GM10248 (cell line): ENCODE data around the gene MCF2L.
"Not testable (repeated sequence)": the region's sequence is repeated elsewhere in the genome, so short reads cannot be mapped to it uniquely, and the experiment has no call there.

Source experiments
- CTCF ChIA-PET: fragments of 300-600 bp; sonication (Branson Sonifier 250); formaldehyde crosslinking; extraction: SDS; loops from one replicate; lab custom pipeline; 2021; ENCODE audit warnings: antibody characterized with exemption; lab: Yijun Ruan, JAX
- POLR2A ChIA-PET: fragments of 350-650 bp; sonication (Branson Sonifier 250); formaldehyde crosslinking; extraction: SDS; loops from one replicate; lab custom pipeline; 2020; ENCODE audit warnings: antibody characterized with exemption; lab: Yijun Ruan, JAX
- DNase-seq: peaks from one replicate; pipeline ENCODE4 v3.0.0; 2012; ENCODE audit errors: extremely low spot score
- CTCF ChIP-seq: IDR thresholded peaks from 2 replicates; pipeline ENCODE4 v1.5.1; 2012; ENCODE audit warnings: mild to moderate bottlenecking, low read depth; ENCODE audit errors: extremely low read depth, missing control alignments, control extremely low read depth

MCF2L gene

GRCh38 chr13:113099142-113099541 is 130.1 kb downstream of the MCF2L start:
- POLR2A ChIA-PET: no interaction called here
- DNase-seq: no peak
- CTCF ChIA-PET: no interaction called here
- TF ChIP-seq CTCF: no peak

- CTCF ChIA-PET, DNase-seq, POLR2A ChIA-PET: not testable (repeated sequence)
Measured at GRCh38 chr13:113102302-113102701, 133.3 kb downstream of the MCF2L start.

GRCh38 chr13:113102727-113103126 is 133.7 kb downstream of the MCF2L start:
- POLR2A ChIA-PET: no interaction called here
- CTCF ChIA-PET: no interaction called here
- no peak for TF ChIP-seq CTCF
- no peak for DNase-seq

GRCh38 chr13:113103646-113104045 is 134.6 kb downstream of the MCF2L start:
- POLR2A ChIA-PET: no interaction called here
- CTCF ChIA-PET: no interaction called here
- no peak for DNase-seq
- TF ChIP-seq CTCF: no peak

GRCh38 chr13:113105032-113105920 is 136.3 kb downstream of the MCF2L start, which contains the start of gene F7:
Gene F7, plus strand, starts transcription at chr13:113105791. Its CDS starts 51 bp downstream, at chr13:113105842.
- DNase-seq: no peak
- POLR2A ChIA-PET: no interaction called here
- TF ChIP-seq CTCF: no peak
- CTCF ChIA-PET: no interaction called here

GRCh38 chr13:113105921-113106452 is 137.0 kb downstream of the MCF2L start:
- POLR2A ChIA-PET: no interaction called here
- TF ChIP-seq CTCF: no peak
- CTCF ChIA-PET: no interaction called here
- DNase-seq: no peak

GRCh38 chr13:113106711-113107351 is 137.8 kb downstream of the MCF2L start:
- ChIA-PET CTCF (no interaction called here), POLR2A (no interaction called here)

GRCh38 chr13:113108521-113108920 is 139.5 kb downstream of the MCF2L start:
- DNase-seq, POLR2A ChIA-PET, CTCF ChIA-PET: not testable (repeated sequence)

More at GRCh38 chr13:113106711-113107351, 137.8 kb downstream of the MCF2L start:
- no peak for DNase-seq
- no peak for TF ChIP-seq CTCF
